ENCODE measurements around the gene TAF11L8. TPM values are rescaled to one million over a fixed set of nuclear protein-coding genes. Genes with fewer than 3 reads are reported as not detected.
"Not testable (repeated sequence)": the region's sequence is repeated elsewhere in the genome, so short reads cannot be mapped to it uniquely, and the experiment has no call there.

TAF11L8 gene
- total RNA-seq, 1 experiment from 2014 or later, result not detected

DNA sequence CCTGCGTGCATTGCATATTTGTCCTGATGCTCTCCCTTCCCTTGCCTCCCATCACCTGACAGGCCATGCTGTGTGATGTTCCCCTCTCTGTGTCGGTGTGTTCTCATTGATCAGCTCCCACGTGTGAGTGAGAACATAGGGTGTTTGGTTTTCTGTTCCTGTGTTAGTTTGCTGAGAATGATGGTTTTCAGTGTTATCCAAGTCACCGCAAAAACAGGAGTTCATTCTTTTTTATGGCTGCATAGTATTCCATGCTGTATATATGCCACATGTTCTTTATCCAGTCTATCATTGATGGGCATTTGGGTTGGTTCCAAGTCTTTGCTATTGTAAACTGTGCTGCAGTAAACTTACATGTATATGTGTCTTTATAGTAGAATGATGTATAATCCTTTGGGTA is 16.7 kb upstream of the TAF11L8 start:
- H3K9ac ChIP-seq (ENCODE audit: extremely low read depth, insufficient read length, low read length); H3K4me2 ChIP-seq (ENCODE audit: insufficient read depth, insufficient read length, low read length); H3K56ac ChIP-seq (ENCODE audit: insufficient read length, low read depth, low read length); H3K79me2 ChIP-seq (ENCODE audit: insufficient read depth, low read length); DNase-seq; H3K79me1 ChIP-seq (ENCODE audit: insufficient read depth, low read depth, low read length, poor library complexity, severe bottlenecking); H3K18ac ChIP-seq (ENCODE audit: insufficient read length, low read depth, low read length); H3K23me2 ChIP-seq (ENCODE audit: insufficient read length, low read depth, low read length, poor library complexity, severe bottlenecking); H3K4me1 ChIP-seq (ENCODE audit: insufficient read depth, low read length); H4K91ac ChIP-seq (ENCODE audit: insufficient read length, low read depth, low read length); H4K8ac ChIP-seq (replicated peaks; ENCODE audit: insufficient read length, low read depth, low read length); H2BK20ac ChIP-seq (ENCODE audit: low read depth, low read length, poor library complexity, severe bottlenecking); H3K4ac ChIP-seq (ENCODE audit: low read depth, low read length); H3K9me3 ChIP-seq (ENCODE audit: control insufficient read depth, low read depth, low read length); H3K9me3 Mint-ChIP-seq; H4K20me1 ChIP-seq (ENCODE audit: control insufficient read depth, insufficient read depth, insufficient read length); H3K27me3 Mint-ChIP-seq (ENCODE audit: low read depth); H4K5ac ChIP-seq (ENCODE audit: insufficient read length, low read depth, low read length); H2BK5ac ChIP-seq (ENCODE audit: insufficient read length, low read length); H3K14ac ChIP-seq (ENCODE audit: insufficient read depth, low read length); H3K27me3 ChIP-seq (ENCODE audit: insufficient read depth, low read length); H2BK15ac ChIP-seq (ENCODE audit: low read depth, low read length); H2BK12ac ChIP-seq (ENCODE audit: insufficient read length, low read depth, low read length); H2BK120ac ChIP-seq (ENCODE audit: low read depth, low read length, poor library complexity, severe bottlenecking); H2AK5ac ChIP-seq (ENCODE audit: insufficient read length, low read length); H3K23ac ChIP-seq (ENCODE audit: insufficient read length, low read depth, low read length); H3T11ph ChIP-seq (ENCODE audit: low read length); H3K27ac Mint-ChIP-seq; H2AFZ ChIP-seq (ENCODE audit: low read length); H3K36me3 Mint-ChIP-seq (ENCODE audit: insufficient read depth in 1 of 3, low read depth in 3 of 3); H3K27ac ChIP-seq (ENCODE audit: insufficient read length, low read depth, low read length); H3K4me1 Mint-ChIP-seq: not testable (repeated sequence)
- no CpG with 5 or more reads among the region's 4 CpGs for WGBS (ENCODE audit: extremely low coverage, insufficient read length, low lambda C conversion rate)
- peak overlapping the region in 1 of 2 experiments; percentile 45; a peak in 1 of 5 replicates for H3K4me3 Mint-ChIP-seq

Data from H9 (cell line).